HuH-7 (cell line): ENCODE measurements around the gene POMGNT1.

Source experiments
- DNase-seq: peaks from one replicate; pipeline ENCODE4 v3.0.0; 2011; ENCODE audit warnings: low spot score

POMGNT1 gene

DNA sequence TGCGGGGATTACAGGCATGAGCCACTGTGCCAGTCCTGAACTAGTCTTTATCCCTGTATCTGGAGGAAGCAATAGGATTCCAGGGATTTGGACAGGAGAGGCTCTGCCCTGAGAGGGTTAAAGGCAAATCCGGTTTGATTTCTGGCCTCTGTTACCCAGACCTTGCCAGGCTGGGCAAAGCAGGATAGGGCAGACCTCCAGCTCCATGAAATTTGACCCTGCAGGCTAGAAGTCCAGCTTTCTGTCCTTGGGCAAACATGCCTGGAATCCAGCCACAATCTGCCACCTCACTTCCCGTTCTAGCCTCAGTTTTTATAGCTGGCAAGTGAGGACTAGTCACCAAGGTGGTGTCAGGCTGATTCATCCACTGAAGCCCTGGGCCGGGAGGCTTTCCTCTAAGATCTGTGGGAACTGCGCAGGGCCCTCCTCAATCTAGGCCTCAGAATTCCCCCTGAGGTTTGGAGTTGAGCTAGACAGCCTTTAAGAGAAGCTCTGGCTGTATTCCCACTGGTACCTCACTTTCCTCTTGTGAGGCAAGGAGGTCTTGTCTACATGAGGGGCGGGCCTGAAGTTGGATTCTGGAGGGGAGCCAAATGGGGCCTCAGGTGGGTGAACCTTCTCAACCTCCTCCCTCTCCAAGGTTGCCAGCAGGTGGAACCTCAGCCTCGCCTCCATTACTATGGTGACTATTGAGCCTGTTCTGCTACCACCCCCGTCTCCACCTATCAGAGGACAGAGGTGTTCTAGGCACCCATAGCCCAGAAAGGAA is 15.0 kb downstream of the POMGNT1 start:
- DNase-seq: peak; percentile 62

- no peak for DNase-seq
These were observed 16.6 kb downstream of the POMGNT1 start for GRCh38 chr1:46181343-46182260.

DNA sequence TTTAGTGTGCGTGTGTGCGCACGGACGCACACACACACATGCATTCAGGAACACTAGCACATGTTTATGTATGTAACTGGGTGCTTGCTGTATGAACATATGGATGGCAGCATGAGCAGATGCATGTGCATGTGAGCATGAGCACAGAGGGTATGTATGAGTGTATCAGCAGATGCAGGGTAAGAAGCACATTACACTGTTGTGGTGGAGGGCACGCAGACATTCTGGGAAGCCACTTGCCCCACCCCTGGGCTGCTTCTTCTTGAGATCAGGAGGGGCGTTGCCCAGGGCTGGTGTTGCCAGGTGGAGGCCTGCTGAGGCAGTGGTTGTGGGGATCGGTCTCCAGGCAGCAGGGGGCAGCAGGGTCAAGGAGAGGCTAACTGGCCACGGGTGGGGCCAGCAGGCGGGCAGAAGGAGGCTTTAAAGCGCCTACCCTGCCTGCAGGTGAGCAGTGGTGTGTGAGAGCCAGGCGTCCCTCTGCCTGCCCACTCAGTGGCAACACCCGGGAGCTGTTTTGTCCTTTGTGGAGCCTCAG is 18.1 kb downstream of the POMGNT1 start:
- DNase-seq: no peak

- peak; percentile 95 for DNase-seq
These were observed 18.8 kb downstream of the POMGNT1 start for GRCh38 chr1:46179138-46180081.

DNA sequence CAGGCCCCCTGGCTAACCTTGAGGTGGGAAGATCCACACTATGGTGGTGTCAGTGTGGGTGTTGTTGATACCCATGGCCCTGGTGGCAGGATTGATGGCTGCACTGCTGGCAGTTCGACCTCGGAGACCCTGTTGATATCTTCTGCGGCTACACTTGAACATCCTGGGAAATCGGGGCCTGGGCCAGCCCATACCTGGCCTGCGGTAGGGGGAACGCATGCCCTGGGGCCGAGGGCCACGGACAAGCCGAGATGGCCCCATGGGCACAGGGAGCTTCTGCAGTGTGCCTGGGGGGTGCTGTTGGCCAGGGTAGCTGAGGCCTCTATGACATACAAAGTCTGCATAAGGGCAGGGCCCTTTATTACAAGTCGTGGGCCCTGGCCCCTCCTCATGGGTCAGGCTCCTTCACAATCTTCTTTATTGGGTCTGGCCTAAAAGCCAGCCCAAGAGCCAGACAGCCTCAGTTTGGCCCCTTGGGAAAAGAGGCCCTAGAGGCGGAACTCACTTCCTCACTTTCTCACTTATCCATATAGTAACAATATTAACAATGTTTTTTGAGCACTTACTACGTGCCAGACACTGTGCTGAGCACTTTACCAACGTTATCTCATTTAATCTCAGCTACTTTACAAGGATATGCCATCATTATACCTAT is 21.9 kb downstream of the POMGNT1 start, which contains the start of gene P3R3URF:
Gene P3R3URF, minus strand, starts transcription at position 278 of the 655 bp plus-strand sequence. Its CDS starts 17 bp downstream, at position 261.
- DNase-seq: no peak

DNA sequence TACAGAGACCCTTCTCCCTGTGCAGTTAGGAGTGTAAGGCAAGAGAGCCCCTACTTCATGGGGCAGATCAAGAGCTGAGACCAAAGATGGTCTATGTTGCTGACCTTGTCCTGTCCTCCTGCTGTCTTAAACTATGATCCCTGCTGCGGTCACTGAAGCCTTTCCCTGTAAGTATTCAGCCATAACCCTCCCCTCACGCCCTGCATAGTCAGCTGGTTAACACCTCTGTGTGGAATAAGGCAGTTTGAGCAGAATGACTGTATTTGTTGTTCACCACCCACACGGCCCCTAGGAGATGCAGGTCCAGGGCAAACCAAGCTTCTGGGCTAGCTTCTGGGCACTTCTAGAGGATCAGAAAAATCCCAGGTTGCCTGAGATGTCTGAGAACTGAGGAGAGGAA is 23.0 kb downstream of the POMGNT1 start:
- DNase-seq: no peak

DNA sequence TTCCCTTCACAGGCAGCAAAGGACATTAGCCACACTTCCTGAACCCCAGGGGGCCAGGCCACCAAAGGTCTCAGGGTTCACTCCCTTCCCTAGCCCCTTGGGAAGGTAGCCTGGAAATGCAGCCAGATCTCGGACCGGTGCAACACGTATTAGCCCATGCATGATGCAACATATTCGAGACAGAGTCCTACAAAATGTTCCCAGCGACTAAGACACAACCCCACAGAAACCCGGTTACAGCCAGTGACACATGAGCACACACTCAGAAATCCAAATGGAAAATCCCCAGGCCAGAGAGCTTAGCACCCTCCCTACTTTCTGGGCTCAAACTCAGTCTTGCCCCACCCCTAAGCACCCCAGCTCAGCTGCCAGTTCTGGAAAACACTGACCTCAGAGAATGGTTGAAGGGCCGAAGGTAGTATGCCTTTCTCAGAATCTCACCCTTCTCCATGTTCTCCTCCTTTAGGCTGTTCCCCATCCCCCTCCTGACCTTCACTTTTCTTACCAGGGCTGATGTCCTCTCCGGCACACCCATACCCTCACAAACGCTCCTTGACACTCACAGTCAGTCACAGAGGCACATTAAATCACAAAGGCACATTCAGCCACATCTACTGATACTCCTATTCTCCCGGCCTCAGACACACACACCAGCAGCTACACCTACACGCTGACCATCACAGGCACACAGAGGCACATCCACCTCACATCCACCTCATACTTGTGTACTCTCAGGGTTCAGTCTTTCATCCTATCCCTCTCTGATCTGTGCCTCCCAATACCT is 23.6 kb downstream of the POMGNT1 start, which contains the start of gene TSPAN1:
Gene TSPAN1, plus strand, starts transcription at position 640 of the 784 bp plus-strand sequence. CDS start 6,021 bp downstream, outside the sequence.
- DNase-seq: no peak

DNA sequence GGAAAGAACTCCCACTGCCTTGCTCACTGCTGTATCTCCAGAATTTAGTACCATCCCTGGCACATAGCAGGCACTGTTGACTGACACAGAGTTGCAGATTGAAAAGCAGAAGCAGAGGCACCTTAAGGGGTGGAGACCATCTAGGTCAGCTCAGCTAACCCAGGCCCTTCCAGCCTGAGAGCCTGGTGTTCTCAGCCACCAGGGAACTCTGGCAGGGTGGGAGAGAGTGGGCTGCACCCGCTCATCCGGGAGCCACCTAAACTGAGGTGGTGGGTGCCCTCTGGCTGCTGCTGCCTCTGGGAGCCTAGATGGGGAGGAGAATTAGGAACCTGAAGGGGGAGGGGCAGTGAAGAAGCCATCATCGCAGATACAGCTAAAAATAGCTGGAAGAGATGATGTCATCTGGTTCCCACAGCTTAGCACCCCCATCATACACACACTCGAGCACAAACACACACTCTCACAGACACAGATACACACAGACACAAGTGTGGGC is 24.8 kb downstream of the POMGNT1 start:
- DNase-seq: no peak

- no peak for DNase-seq
These were observed 25.9 kb downstream of the POMGNT1 start for GRCh38 chr1:46172321-46172720.

DNA sequence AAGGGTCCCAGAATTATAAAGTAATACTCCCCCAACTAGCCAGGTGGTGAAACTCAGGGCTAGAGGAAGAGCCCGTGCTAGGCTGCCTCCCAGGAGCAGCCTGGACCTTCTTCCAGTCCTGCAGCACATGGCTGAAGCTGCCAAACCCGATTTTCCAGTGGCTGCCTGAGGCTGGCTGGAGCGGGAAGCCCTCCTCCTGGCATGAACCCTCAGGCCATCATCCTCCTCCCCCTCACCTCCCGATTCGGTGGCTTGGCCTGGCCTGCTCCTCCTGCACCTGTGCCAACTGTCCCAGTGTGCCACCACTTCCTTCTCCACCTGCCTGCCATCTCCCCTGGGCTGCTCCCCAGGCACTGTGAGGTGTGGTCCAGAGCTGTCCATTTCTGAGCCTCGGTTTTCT is 26.4 kb downstream of the POMGNT1 start:
- no peak for DNase-seq

- DNase-seq: no peak
These were observed 26.9 kb downstream of the POMGNT1 start for GRCh38 chr1:46171351-46171750.

GRCh38 chr1:46169811-46170454 is 28.3 kb downstream of the POMGNT1 start:
- DNase-seq: no peak

DNA sequence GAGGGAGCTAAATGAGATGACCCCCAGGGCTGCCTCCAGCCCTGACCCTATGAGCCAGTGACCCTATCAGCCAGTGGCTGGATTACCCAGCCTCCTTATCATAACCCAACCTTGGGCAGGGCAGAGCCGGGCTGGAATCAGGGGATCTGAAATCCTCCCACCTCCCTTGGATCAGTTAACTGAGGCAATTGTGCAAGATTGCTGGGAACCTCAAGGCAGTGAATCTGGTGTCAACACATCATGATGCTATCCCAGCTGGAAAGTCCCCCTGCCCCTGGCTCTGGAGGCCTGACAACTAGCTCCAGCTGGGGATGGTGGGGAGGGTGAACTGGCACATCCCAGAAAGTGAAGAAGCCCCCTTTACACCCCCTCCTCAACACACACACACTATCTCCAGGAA is 29.8 kb downstream of the POMGNT1 start:
- DNase-seq: no peak

GRCh38 chr1:46166521-46167462 is 31.4 kb downstream of the POMGNT1 start:
- DNase-seq: no peak

DNA sequence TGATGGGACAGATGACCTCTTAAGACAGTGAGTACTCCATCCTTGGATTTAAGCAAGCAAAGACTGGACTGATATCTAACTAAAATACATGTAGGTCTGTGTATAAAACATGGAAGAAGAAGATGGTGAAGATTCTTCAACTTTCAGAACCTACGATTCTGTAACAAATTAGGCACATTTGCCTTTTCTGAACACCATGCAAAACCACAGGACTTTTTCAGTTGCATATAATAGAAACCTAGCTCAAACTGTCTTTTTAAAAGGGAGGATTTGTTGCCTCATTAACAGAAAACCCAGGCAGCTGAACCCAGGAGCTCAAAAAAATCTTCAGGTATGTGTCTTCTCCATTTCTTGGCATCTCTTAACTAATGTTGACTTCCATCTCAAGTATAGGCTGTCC is 38.0 kb downstream of the POMGNT1 start:
- no peak for DNase-seq

DNA sequence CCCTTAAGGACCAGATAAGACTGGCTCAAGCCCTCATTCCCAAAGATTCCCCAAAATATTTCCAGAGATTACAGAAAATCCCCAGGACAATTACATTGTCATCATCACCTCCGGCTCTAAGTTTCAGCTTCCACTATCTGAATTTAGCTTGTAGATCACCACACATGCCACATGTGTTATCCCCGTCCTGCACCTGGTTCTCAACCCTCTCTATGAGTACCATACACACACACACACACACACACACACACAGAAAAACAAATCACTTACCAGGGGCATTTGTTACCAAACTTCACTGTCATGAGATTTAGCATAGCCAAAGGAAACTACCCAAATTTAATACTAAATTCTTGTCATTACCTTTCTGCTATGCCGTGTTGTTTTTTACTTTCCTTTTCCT is 38.7 kb downstream of the POMGNT1 start:
- no peak for DNase-seq

GRCh38 chr1:46158312-46159281 is 39.6 kb downstream of the POMGNT1 start:
- DNase-seq: no peak
